WTC11 (cell line): ENCODE results near the gene APPBP2. TPM values are rescaled to one million over a fixed set of nuclear protein-coding genes. Genes with fewer than 3 reads are reported as not detected.
"Not testable (repeated sequence)": the region's sequence is repeated elsewhere in the genome, so short reads cannot be mapped to it uniquely, and the experiment has no call there.

Experiments used
- ATAC-seq: fragments of 200-7000 bp; cut with Tn5 transposase; 2 replicates; pipeline ENCODE4 v1.10.0; 2021; ENCODE audit warnings: mild to moderate bottlenecking, moderate library complexity
- CTCF ChIA-PET: fragments of 300-600 bp; sonication (Branson Sonifier 250); formaldehyde crosslinking; loops from one replicate; lab custom pipeline; 2021; ENCODE audit warnings: antibody characterized with exemption; lab: Charles Lee
- POLR2A ChIA-PET: fragments of 350-600 bp; sonication (Branson Sonifier 250); formaldehyde crosslinking; loops from one replicate; lab custom pipeline; 2021; ENCODE audit warnings: antibody characterized with exemption; lab: Charles Lee
- DNase-seq: peaks from one replicate; pipeline ENCODE4 v3.0.0; 2021; ENCODE audit warnings: low spot score
- H3K27ac Mint-ChIP-seq: 2 replicates; pipeline ENCODE4 v1.8.0; 2021; ENCODE audit warnings: mixed read lengths
- H3K27me3 Mint-ChIP-seq: 2 replicates; pipeline ENCODE4 v1.8.0; 2021; ENCODE audit warnings: low read depth, mild to moderate bottlenecking, moderate library complexity, mixed read lengths
- H3K36me3 Mint-ChIP-seq: 2 replicates; pipeline ENCODE4 v1.8.0; 2021; ENCODE audit warnings: mixed read lengths
- H3K4me1 Mint-ChIP-seq: 2 replicates; pipeline ENCODE4 v1.8.0; 2022; ENCODE audit warnings: mixed read lengths
- H3K4me3 Mint-ChIP-seq: 2 replicates; pipeline ENCODE4 v1.8.0; 2021; ENCODE audit warnings: mild to moderate bottlenecking, moderate library complexity, mixed read lengths
- H3K9me3 Mint-ChIP-seq: 2 replicates; pipeline ENCODE4 v1.8.0; 2021; ENCODE audit warnings: mixed read lengths
- EMX1 ChIP-seq: fragments of 250-450 bp; sonication (Bioruptor Pico); IDR thresholded peaks from 2 replicates; pipeline ENCODE4 v1.8.0; 2021; ENCODE audit warnings: mild to moderate bottlenecking
- FOXP1 ChIP-seq: sonication (generic); formaldehyde crosslinking; IDR thresholded peaks from 2 replicates; pipeline ENCODE4 v1.8.0; 2022; ENCODE audit warnings: missing genetic modification reagents, mild to moderate bottlenecking, moderate library complexity, borderline replicate concordance
- GABPB1 ChIP-seq: sonication (generic); formaldehyde crosslinking; IDR thresholded peaks from 2 replicates; pipeline ENCODE4 v1.8.1; 2023; ENCODE audit warnings: mild to moderate bottlenecking, missing genetic modification reagents
- GRHL2 ChIP-seq: fragments of 250-450 bp; sonication (Bioruptor Pico); IDR thresholded peaks from 2 replicates; pipeline ENCODE4 v1.8.0; 2022; ENCODE audit warnings: mild to moderate bottlenecking, moderate library complexity; ENCODE audit not compliant: insufficient replicate concordance, severe bottlenecking
- HMGA2 ChIP-seq: fragments of 250-450 bp; sonication (Bioruptor Pico); IDR thresholded peaks from 2 replicates; pipeline ENCODE4 v1.4.0; 2021; ENCODE audit warnings: mild to moderate bottlenecking, moderate library complexity
- MXD4 ChIP-seq: fragments of 250-450 bp; sonication (Bioruptor Pico); IDR thresholded peaks from 2 replicates; pipeline ENCODE4 v1.8.0; 2021; ENCODE audit warnings: mild to moderate bottlenecking, moderate library complexity, borderline replicate concordance
- NFE2L1 ChIP-seq: sonication (generic); formaldehyde crosslinking; IDR thresholded peaks from 2 replicates; pipeline ENCODE4 v1.8.1; 2023; ENCODE audit warnings: missing genetic modification reagents
- NFYB ChIP-seq: sonication (generic); formaldehyde crosslinking; conservative IDR thresholded peaks from 2 replicates; pipeline ENCODE4 v1.8.0; 2022; ENCODE audit warnings: low read depth, missing genetic modification reagents
- NR3C1 ChIP-seq: sonication (generic); formaldehyde crosslinking; conservative IDR thresholded peaks from 2 replicates; pipeline ENCODE4 v1.8.1; 2023; ENCODE audit warnings: low read depth, mild to moderate bottlenecking, missing genetic modification reagents
- PRRX2 ChIP-seq: fragments of 250-450 bp; sonication (Bioruptor Pico); IDR thresholded peaks from 2 replicates; pipeline ENCODE4 v1.8.0; 2021; ENCODE audit warnings: mild to moderate bottlenecking
- RORB ChIP-seq: fragments of 250-450 bp; sonication (Bioruptor Pico); IDR thresholded peaks from 2 replicates; pipeline ENCODE4 v1.9.0; 2021; ENCODE audit warnings: mild to moderate bottlenecking
- SMAD4 ChIP-seq: sonication (generic); formaldehyde crosslinking; IDR thresholded peaks from 2 replicates; pipeline ENCODE4 v1.8.0; 2022; ENCODE audit warnings: mild to moderate bottlenecking, missing genetic modification reagents
- SOX15 ChIP-seq: fragments of 250-450 bp; sonication (Bioruptor Pico); IDR thresholded peaks from 2 replicates; pipeline ENCODE4 v1.9.0; 2021; ENCODE audit warnings: mild to moderate bottlenecking
- TEAD1 ChIP-seq: sonication (generic); formaldehyde crosslinking; IDR thresholded peaks from 2 replicates; pipeline ENCODE4 v1.8.0; 2022; ENCODE audit warnings: mild to moderate bottlenecking, missing genetic modification reagents
- ZNF138 ChIP-seq: sonication (generic); formaldehyde crosslinking; conservative IDR thresholded peaks from 2 replicates; pipeline ENCODE4 v1.8.1; 2022; ENCODE audit warnings: mild to moderate bottlenecking, moderate library complexity, missing genetic modification reagents
- ZNF232 ChIP-seq: sonication (generic); formaldehyde crosslinking; IDR thresholded peaks from 2 replicates; pipeline ENCODE4 v1.8.0; 2022; ENCODE audit warnings: mild to moderate bottlenecking, missing genetic modification reagents
- ZNF317 ChIP-seq: sonication (generic); formaldehyde crosslinking; IDR thresholded peaks from 2 replicates; pipeline ENCODE4 v1.8.1; 2023; ENCODE audit warnings: low read depth, mild to moderate bottlenecking, moderate library complexity, missing genetic modification reagents, borderline replicate concordance
- ZNF396 ChIP-seq: fragments of 250-450 bp; sonication (Bioruptor Pico); IDR thresholded peaks from 2 replicates; pipeline ENCODE4 v1.8.0; 2021; ENCODE audit warnings: mild to moderate bottlenecking, moderate library complexity, borderline replicate concordance
- ZNF416 ChIP-seq: fragments of 250-450 bp; sonication (Bioruptor Pico); IDR thresholded peaks from 2 replicates; pipeline ENCODE4 v1.9.0; 2021; ENCODE audit warnings: mild to moderate bottlenecking, inconsistent platforms
- total RNA-seq: library from RNA; stranded (reverse); gene quantifications from 3 replicates; pipeline ENCODE4 v1.2.3, GENCODE V29; 2021
- TF ChIP-seq, protein P1 (sequence below): sonication (generic); formaldehyde crosslinking; IDR thresholded peaks from 2 replicates; pipeline ENCODE4 v1.8.1; 2022; ENCODE audit warnings: low read depth, mild to moderate bottlenecking, moderate library complexity, missing genetic modification reagents, borderline replicate concordance
- TF ChIP-seq, protein P2 (sequence below): sonication (generic); formaldehyde crosslinking; IDR thresholded peaks from 2 replicates; pipeline ENCODE4 v1.8.1; 2022; ENCODE audit warnings: low read depth, missing genetic modification reagents, borderline replicate concordance
- TF ChIP-seq, protein P3 (sequence below): sonication (generic); formaldehyde crosslinking; IDR thresholded peaks from 2 replicates; pipeline ENCODE4 v1.8.1; 2022; ENCODE audit warnings: missing genetic modification reagents, borderline replicate concordance
- TF ChIP-seq, protein P4 (sequence below): sonication (generic); formaldehyde crosslinking; IDR thresholded peaks from 2 replicates; pipeline ENCODE4 v1.8.1; 2022; ENCODE audit warnings: mild to moderate bottlenecking, moderate library complexity, missing genetic modification reagents

The APPBP2 gene
- total RNA-seq, 1 experiment from 2014 or later = 15.3 TPM

DNA sequence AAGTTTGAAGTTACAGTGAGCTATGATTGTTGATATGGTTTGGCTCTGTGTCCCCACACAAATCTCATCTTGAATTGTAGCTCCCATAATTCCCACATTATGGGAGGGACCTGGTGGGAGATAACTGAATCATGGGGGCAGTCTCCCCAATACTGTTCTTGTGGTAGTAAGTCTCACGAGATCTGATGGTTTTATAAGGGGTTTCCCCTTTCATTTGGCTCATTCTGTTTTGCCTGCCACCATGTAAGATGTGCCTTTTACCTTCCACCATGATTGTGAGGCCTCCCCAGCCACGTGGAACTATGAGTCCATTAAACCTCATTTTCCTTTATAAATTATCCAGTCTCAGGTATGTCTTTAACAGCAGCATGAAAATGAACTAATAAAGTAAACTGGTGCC lies 35.4 kb downstream of the APPBP2 start:
- DNase-seq, H3K4me3 Mint-ChIP-seq, ATAC-seq, POLR2A ChIA-PET, H3K27ac Mint-ChIP-seq, CTCF ChIA-PET, H3K4me1 Mint-ChIP-seq: not testable (repeated sequence)
- peaks cover 96% of the 10 kb centered on the region for H3K36me3 Mint-ChIP-seq
- peaks cover 31% of the 10 kb centered on the region for H3K27me3 Mint-ChIP-seq
- TF ChIP-seq ZNF416 = 0 out of 2 replicates have a peak, but pooled peaks have one; percentile 69
- H3K9me3 Mint-ChIP-seq = peaks cover 78% of the 10 kb centered on the region

DNA sequence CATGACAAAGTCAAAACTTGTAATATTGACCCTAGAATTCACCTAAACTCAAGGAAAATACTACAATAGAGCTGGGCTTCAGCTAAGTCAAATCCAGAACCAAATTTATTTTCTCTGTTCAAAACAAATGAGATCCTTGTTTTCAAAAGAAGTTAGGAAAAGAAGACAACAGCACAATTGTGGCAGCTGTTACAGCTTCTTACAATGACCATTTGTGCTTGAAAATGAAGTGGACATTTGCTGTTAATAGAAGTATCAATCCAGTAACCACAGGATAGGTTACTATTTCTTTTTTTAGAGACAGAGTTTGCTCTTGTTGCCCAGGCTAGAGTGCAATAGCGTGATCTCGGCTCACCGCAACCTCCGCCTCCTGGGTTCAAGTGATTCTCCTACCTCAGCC lies 44.4 kb downstream of the APPBP2 start:
- TF ChIP-seq, protein P1, sequence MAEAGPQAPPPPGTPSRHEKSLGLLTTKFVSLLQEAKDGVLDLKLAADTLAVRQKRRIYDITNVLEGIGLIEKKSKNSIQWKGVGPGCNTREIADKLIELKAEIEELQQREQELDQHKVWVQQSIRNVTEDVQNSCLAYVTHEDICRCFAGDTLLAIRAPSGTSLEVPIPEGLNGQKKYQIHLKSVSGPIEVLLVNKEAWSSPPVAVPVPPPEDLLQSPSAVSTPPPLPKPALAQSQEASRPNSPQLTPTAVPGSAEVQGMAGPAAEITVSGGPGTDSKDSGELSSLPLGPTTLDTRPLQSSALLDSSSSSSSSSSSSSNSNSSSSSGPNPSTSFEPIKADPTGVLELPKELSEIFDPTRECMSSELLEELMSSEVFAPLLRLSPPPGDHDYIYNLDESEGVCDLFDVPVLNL = no peak
- TF ChIP-seq NR3C1 (CRISPR knock-in tag) (no peak), GRHL2 (no peak), GABPB1 (CRISPR knock-in tag) (no peak), TEAD1 (CRISPR knock-in tag) (no peak), FOXP1 (CRISPR knock-in tag) (no peak), SMAD4 (CRISPR knock-in tag) (no peak), ZNF396 (CRISPR knock-in tag) (no peak), ZNF232 (no peak), MXD4 (CRISPR knock-in tag) (no peak), PRRX2 (CRISPR knock-in tag) (no peak), SOX15 (CRISPR knock-in tag) (no peak), ZNF317 (CRISPR knock-in tag) (no peak), EMX1 (CRISPR knock-in tag) (no peak), NFE2L1 (CRISPR knock-in tag) (no peak), RORB (CRISPR knock-in tag) (no peak)
- TF ChIP-seq, protein P2, sequence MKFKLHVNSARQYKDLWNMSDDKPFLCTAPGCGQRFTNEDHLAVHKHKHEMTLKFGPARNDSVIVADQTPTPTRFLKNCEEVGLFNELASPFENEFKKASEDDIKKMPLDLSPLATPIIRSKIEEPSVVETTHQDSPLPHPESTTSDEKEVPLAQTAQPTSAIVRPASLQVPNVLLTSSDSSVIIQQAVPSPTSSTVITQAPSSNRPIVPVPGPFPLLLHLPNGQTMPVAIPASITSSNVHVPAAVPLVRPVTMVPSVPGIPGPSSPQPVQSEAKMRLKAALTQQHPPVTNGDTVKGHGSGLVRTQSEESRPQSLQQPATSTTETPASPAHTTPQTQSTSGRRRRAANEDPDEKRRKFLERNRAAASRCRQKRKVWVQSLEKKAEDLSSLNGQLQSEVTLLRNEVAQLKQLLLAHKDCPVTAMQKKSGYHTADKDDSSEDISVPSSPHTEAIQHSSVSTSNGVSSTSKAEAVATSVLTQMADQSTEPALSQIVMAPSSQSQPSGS = no peak
- TF ChIP-seq, protein P3, sequence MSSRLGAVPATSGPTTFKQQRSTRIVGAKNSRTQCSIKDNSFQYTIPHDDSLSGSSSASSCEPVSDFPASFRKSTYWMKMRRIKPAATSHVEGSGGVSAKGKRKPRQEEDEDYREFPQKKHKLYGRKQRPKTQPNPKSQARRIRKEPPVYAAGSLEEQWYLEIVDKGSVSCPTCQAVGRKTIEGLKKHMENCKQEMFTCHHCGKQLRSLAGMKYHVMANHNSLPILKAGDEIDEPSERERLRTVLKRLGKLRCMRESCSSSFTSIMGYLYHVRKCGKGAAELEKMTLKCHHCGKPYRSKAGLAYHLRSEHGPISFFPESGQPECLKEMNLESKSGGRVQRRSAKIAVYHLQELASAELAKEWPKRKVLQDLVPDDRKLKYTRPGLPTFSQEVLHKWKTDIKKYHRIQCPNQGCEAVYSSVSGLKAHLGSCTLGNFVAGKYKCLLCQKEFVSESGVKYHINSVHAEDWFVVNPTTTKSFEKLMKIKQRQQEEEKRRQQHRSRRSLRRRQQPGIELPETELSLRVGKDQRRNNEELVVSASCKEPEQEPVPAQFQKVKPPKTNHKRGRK (CRISPR knock-in tag) = no peak
- TF ChIP-seq, protein P4, sequence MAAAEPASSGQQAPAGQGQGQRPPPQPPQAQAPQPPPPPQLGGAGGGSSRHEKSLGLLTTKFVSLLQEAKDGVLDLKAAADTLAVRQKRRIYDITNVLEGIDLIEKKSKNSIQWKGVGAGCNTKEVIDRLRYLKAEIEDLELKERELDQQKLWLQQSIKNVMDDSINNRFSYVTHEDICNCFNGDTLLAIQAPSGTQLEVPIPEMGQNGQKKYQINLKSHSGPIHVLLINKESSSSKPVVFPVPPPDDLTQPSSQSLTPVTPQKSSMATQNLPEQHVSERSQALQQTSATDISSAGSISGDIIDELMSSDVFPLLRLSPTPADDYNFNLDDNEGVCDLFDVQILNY (CRISPR knock-in tag) = no peak
- H3K9me3 Mint-ChIP-seq = peaks cover 42% of the 10 kb centered on the region
- ATAC-seq = no peak
- H3K27me3 Mint-ChIP-seq = peaks cover 26% of the 10 kb centered on the region
- POLR2A ChIA-PET = no interaction called here
- no peak overlapping the region for H3K27ac Mint-ChIP-seq
- peaks cover 43% of the 10 kb centered on the region for H3K36me3 Mint-ChIP-seq
- H3K4me3 Mint-ChIP-seq = no peak overlapping the region
- CTCF ChIA-PET = interaction anchor here (0.6 kb wide), 1 partner anchor 43 kb away, joined by 3 read pairs; no protein-coding TSS in a partner anchor
- no peaks in the 10 kb centered on the region; the same call in 1 of the 2 replicates for H3K4me1 Mint-ChIP-seq
- DNase-seq = no peak

DNA sequence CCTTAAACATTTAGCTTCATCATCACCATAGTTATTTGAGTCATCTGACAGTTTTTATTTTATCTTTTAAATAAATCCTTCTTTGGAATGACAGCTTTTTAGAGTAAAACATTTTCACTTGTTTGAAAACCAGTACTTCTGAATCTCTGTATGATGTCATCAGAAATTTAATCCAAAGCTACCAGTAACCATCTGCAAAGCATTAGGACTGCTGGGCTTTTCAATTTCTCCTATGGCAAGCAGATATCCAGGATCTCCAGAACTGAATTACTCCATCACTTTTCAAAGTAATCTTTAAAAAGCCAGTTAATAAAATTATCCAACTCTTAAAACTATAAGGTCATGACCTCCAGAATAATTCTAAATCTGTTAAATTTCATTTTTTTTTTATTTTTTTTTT lies 52.3 kb downstream of the APPBP2 start:
- no peak overlapping the region for H3K27ac Mint-ChIP-seq
- DNase-seq (no peak), ATAC-seq (no peak)
- ChIA-PET POLR2A (no interaction called here), CTCF (no interaction called here)
- TF ChIP-seq ZNF138 (CRISPR knock-in tag) (no peak), NFYB (CRISPR knock-in tag) (no peak), HMGA2 (no peak)
- H3K9me3 Mint-ChIP-seq = peaks cover 14% of the 10 kb centered on the region
- no peaks in the 10 kb centered on the region for H3K27me3 Mint-ChIP-seq
- no peak overlapping the region for H3K4me3 Mint-ChIP-seq
- no peaks in the 10 kb centered on the region for H3K4me1 Mint-ChIP-seq
- H3K36me3 Mint-ChIP-seq = peaks cover 24% of the 10 kb centered on the region
